PC-9 (cell line): ENCODE measurements around the gene MAP3K8.

ENCODE experiments used
- CTCF ChIP-seq: fragments of 200-600 bp; sonication (generic); conservative IDR thresholded peaks from 2 replicates; pipeline ENCODE4 v1.6.1; 2017; ENCODE audit warnings: mixed run types, antibody characterized with exemption, mild to moderate bottlenecking, moderate library complexity
- EZH2 ChIP-seq: fragments of 200-600 bp; sonication (generic); IDR thresholded peaks from 2 replicates; pipeline ENCODE4 v1.8.0; 2017; ENCODE audit warnings: antibody characterized with exemption, low read depth

GRCh38 chr10:30439931-30440330 lies 5.9 kb downstream of the MAP3K8 start:
- TF ChIP-seq CTCF: no peak
- TF ChIP-seq EZH2: no peak
